ENCODE measurements around the gene CLCN7. TPM values are rescaled to one million over a fixed set of nuclear protein-coding genes. Genes with fewer than 3 reads are reported as not detected.

The CLCN7 gene
- total and polyA plus RNA-seq, 9 donors: 16.3 to 70.9 (median 54.4) TPM

DNA sequence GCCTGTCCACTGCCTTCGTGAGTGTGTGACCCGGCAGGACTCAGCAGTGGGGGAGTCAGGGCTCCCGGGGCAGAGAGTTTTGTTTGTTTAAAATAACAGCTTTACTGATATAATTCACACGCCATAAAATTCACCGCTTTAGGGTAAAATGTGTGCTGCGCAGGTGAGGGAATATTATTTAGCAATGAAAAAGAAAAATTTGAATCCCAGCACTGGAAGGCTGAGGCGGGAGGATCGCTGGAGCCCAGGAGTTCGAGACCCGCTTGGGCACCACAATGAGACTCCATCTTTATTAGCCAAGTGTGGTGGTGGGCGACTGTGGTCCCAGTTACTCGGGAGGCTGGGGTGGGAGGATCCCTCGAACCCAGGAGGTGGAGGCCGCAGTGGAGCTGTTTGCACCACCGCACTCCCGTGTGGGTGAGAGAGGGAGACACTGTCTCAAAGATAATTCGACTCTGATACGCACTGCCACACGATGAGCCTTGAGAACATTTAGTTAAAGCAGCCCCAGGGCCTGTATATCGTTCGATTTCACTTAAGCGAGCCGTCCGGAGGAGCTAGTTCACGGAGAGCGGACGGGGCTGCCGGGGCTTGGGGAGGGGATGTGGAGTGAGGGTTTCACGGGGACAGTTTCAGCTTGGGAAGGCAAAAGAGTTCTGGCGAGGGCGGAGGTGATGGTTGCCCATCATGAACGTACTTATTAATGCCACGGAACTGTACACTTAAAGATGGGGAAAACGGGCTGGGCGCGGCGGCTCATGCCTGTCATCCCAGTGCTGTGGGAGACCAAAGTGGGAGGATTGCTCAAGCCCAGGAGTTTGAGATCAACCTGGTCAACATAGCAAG is 28.5 kb upstream of the CLCN7 start:
- Histone ChIP-seq H3K4me1 (ENCODE audit: insufficient read depth) (no peaks in the 10 kb centered on the region), H3K9me3 (no peaks in the 10 kb centered on the region), H3K27ac (no peak overlapping the region), H3K36me3 (no peaks in the 10 kb centered on the region), H3K27me3 (no peaks in the 10 kb centered on the region), H3K4me3 (no peak overlapping the region)
- no peak for DNase-seq
- TF ChIP-seq EP300 (IDR thresholded peaks at IDR 0.05): no peak
- TF ChIP-seq POLR2A (IDR thresholded peaks at IDR 0.05): no peak
- no peak for TF ChIP-seq CTCF (IDR thresholded peaks at IDR 0.05)
- WGBS, 3 donors: 94 to 96% (median 95%) methylated on average over 37 of the region's 37 CpGs
- intact Hi-C loops (cut with DNase I): no loop called here

DNA sequence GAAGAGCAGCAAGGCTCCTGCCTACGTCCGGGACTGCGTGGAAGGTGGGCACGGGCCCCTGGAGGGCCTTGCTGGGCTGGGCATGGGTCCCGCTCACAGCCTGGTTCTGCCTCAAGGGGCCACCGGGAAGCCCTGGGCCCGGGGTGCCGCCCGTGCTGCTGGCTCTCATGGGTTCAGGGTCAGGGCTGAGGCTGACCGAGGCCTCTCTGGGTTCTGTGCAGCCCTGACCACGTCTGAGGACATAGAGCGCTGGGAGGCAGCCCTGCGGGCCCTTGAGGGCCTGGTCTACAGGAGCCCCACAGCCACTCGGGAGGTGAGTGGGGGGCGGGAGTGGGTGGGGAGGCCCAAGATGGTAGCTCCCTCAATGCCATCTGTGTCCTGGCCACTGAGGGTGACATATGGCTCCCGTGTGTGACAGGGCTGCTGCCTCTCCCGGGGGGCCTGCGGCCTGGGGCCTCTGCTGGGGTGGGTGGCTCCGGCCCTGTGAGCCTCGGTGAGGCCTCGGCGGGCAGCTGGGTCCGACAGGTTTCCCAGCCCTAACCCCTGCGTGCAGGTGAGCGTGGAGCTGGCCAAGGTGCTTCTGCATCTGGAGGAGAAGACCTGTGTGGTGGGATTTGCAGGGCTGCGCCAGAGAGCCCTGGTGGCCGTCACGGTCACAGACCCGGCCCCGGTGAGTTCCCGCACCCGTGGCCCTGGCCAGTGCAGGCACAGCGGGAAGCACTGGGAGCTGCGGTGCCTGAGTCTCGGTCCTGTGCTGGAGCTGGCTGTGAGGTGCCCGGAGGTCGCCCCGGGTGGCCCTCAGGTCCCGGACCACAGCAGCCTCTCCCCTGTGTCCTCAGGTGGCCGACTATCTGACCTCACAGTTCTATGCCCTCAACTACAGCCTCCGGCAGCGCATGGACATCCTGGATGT is 27.5 kb upstream of the CLCN7 start:
- Histone ChIP-seq H3K4me3 (no peak overlapping the region), H3K4me1 (ENCODE audit: insufficient read depth) (no peaks in the 10 kb centered on the region), H3K27me3 (no peaks in the 10 kb centered on the region), H3K9me3 (no peaks in the 10 kb centered on the region), H3K36me3 (no peaks in the 10 kb centered on the region), H3K27ac (no peak overlapping the region)
- WGBS, 3 donors: 94 to 95% (median 94%) methylated on average over 25 to 42 of the region's 42 CpGs
- TF ChIP-seq EP300 (IDR thresholded peaks at IDR 0.05) (no peak), POLR2A (IDR thresholded peaks at IDR 0.05) (no peak), CTCF (IDR thresholded peaks at IDR 0.05) (no peak)
- no peak for DNase-seq
- intact Hi-C loops (cut with DNase I): no loop called here

- DNase-seq: peak in 1 of 5 donors; percentile 12
- TF ChIP-seq EP300 (IDR thresholded peaks at IDR 0.05) (no peak), POLR2A (IDR thresholded peaks at IDR 0.05) (no peak), CTCF (IDR thresholded peaks at IDR 0.05) (no peak)
- Histone ChIP-seq H3K4me3 (no peak overlapping the region), H3K36me3 (no peaks in the 10 kb centered on the region), H3K27ac (no peak overlapping the region), H3K4me1 (ENCODE audit: insufficient read depth) (no peaks in the 10 kb centered on the region), H3K9me3 (no peaks in the 10 kb centered on the region), H3K27me3 (no peaks in the 10 kb centered on the region)
- intact Hi-C loops (cut with DNase I): no loop called here
- WGBS, 3 donors: 93 to 95% (median 95%) methylated on average over 23 of the region's 23 CpGs
Measured at GRCh38 chr16:1501630-1502029, 26.8 kb upstream of the CLCN7 start.

- DNase-seq: peak in 2 of 5 donors; percentile 18 to 27
- no peak for TF ChIP-seq CTCF (IDR thresholded peaks at IDR 0.05)
- no peak for TF ChIP-seq POLR2A (IDR thresholded peaks at IDR 0.05)
- TF ChIP-seq EP300 (IDR thresholded peaks at IDR 0.05): no peak
- Histone ChIP-seq H3K9me3 (no peaks in the 10 kb centered on the region), H3K4me1 (ENCODE audit: insufficient read depth) (no peaks in the 10 kb centered on the region), H3K4me3 (no peak overlapping the region), H3K36me3 (no peaks in the 10 kb centered on the region), H3K27me3 (no peaks in the 10 kb centered on the region), H3K27ac (no peak overlapping the region)
- 89 to 94% (median 93%) methylated on average over 30 to 44 of the region's 44 CpGs for WGBS, 3 donors
- intact Hi-C loops (cut with DNase I): no loop called here
Measured at GRCh38 chr16:1500465-1501150, 25.8 kb upstream of the CLCN7 start.

Data from ovary (tissue), 9 donors.